Measurements from ENCODE around the gene SCUBE2.

DNA sequence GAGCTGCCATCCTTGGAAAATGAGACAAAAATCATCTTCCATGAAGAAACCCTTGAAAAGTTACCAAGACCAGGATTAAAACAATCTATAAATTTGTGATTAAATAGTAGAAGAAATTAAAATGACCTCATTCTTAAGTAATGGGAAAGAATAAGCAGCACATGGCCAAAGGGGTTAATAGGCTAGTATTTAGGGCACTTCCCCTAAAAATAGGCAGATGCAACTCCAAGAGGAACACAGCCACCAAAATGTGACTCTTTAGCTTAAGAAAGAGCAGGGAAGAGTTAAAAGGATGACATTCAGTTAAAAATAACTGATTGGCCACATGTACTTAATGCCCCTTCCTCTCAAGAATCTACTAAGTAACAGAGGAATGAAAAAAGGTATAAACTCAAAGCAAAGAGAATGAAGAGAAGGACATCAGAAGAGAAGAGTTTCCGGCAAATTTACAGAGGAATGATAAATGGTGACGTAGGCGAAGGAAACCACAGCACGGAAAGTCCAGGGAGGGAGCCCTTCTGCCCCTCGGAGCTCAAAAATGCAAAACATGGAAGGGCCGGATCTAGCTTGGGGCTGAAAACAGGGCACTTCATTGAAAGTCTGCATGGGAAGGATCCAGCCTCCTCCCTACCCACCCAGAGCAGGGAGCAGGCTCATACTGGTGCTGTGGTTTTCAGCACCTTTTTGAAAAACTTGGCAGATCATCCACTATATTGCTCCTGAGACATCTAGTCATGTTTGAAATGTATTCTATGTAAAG, 17.8 kb downstream of the SCUBE2 start:
- TF ChIP-seq, protein P1, sequence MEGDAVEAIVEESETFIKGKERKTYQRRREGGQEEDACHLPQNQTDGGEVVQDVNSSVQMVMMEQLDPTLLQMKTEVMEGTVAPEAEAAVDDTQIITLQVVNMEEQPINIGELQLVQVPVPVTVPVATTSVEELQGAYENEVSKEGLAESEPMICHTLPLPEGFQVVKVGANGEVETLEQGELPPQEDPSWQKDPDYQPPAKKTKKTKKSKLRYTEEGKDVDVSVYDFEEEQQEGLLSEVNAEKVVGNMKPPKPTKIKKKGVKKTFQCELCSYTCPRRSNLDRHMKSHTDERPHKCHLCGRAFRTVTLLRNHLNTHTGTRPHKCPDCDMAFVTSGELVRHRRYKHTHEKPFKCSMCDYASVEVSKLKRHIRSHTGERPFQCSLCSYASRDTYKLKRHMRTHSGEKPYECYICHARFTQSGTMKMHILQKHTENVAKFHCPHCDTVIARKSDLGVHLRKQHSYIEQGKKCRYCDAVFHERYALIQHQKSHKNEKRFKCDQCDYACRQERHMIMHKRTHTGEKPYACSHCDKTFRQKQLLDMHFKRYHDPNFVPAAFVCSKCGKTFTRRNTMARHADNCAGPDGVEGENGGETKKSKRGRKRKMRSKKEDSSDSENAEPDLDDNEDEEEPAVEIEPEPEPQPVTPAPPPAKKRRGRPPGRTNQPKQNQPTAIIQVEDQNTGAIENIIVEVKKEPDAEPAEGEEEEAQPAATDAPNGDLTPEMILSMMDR (IDR thresholded peaks at IDR 0.05): no peak
- TF ChIP-seq POLR2A (IDR thresholded peaks at IDR 0.05): no peak
